Measurements from ENCODE around the gene NDUFV2. TPM values are rescaled to one million over a fixed set of nuclear protein-coding genes. Genes with fewer than 3 reads are reported as not detected.
"Not testable (repeated sequence)": the region's sequence is repeated elsewhere in the genome, so short reads cannot be mapped to it uniquely, and the experiment has no call there.

Gene NDUFV2
- total RNA-seq, 4 donors from 2014 or later, result 84.9 to 111 (median 108) TPM

DNA sequence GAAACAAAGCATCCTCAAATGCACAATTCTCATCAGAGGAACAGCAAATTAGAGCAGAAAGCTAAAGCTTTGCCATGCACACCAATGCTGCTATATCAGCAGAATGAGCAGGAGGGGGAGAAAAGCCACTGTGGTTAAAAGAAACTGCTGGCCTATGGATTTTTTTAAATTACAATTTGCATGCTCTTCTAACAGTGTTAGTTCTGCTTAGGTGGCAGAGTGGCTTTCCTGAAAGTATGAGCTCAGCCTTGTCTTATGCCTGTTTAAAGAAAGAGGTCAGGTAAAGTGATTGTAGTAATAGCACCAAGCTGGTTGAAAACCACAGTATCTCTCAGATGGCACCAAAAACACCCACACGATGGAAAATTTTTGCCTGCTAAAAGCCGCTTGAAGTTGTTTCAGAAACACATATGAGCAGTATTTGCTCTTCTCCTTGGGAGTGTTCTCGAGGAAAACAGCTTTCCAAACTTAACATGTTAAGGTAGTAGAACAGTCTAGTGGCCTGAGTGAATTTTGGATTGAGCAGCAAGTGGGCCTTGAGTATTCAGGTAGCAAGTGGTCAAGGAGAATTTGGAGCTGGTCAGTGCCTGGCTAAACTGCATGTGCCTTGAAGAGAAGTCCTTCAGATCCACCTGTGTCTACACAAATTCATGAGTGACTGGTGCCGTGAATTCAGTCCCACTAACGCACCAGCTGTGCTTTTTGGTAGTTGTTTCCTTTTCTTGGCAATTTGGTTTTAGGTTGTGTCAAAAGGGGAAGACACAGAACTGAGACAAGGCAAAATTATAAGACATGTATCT lies 19.6 kb upstream of the NDUFV2 start:
- no peak for TF ChIP-seq POLR2A (IDR thresholded peaks at IDR 0.05)
- TF ChIP-seq CTCF (IDR thresholded peaks at IDR 0.05), result no peak
- 77 to 79% methylated on average over 5 of the region's 5 CpGs for WGBS, 2 donors
- no peak overlapping the region for H3K4me3 ChIP-seq (ENCODE audit: low read depth, poor library complexity, severe bottlenecking)
- intact Hi-C loops (cut with DNase I; ENCODE audit: low total_unique reads), result no loop called here
- DNase-seq (ENCODE audit: low spot score in 2 of 2), result no peak

GRCh38 chr18:9086015-9086414 lies 16.5 kb upstream of the NDUFV2 start:
- WGBS, 2 donors, result 71 to 92% methylated on average over 2 of the region's 2 CpGs
- no peak for TF ChIP-seq CTCF (IDR thresholded peaks at IDR 0.05)
- intact Hi-C loops (cut with DNase I; ENCODE audit: low total_unique reads), result no loop called here
- no peak overlapping the region for H3K4me3 ChIP-seq (ENCODE audit: low read depth, poor library complexity, severe bottlenecking)
- no peak for DNase-seq (ENCODE audit: low spot score in 2 of 2)

DNA sequence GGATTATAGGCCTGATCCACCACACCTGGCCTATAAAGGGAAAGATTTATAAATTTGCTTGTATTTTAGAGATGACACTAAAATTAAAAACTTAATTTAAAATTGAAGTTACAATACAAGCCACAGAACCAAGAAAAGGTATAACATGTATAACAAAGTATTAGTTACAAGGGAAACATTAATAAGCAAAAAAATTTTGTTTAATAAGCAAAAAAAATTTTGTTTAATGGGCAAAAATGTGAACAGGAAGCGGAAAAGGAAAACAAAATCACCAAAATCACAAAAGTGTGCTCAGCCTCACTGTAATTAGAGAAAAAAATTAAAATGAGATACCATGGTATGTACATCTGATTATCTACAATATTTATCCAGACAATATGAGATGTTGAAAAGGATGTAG lies 15.9 kb upstream of the NDUFV2 start:
- H3K4me3 ChIP-seq (ENCODE audit: low read depth, poor library complexity, severe bottlenecking), result no peak overlapping the region
- DNase-seq (ENCODE audit: low spot score in 2 of 2), result no peak
- 94% methylated on average over 1 of the region's 1 CpG for WGBS, 2 donors
- TF ChIP-seq CTCF (IDR thresholded peaks at IDR 0.05), result no peak
- no peak for TF ChIP-seq POLR2A (IDR thresholded peaks at IDR 0.05)
- intact Hi-C loops (cut with DNase I; ENCODE audit: low total_unique reads), result no loop called here

DNA sequence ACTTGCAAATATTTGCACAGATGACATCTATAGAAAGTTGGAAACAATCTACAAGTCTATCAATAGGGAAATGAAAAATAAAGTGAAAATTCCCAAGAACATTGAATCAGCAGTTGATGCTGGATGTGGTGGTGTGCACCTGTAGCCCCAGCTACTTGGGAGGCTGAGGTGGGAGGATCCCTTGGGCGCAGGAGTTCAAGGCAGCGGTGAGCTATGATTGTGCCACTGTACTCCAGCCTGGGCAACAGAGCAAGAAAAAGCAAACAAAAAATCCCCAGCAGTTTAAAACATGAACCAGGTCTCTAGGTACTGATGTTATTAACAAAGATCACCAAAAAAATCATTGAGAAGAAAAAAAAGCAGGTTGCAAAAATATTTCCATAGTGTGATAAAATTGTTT lies 15.4 kb upstream of the NDUFV2 start:
- intact Hi-C loops (cut with DNase I; ENCODE audit: low total_unique reads), result no loop called here
- DNase-seq (ENCODE audit: low spot score in 2 of 2), result no peak
- WGBS, 2 donors, result 89 to 96% methylated on average over 2 of the region's 2 CpGs
- H3K4me3 ChIP-seq (ENCODE audit: low read depth, poor library complexity, severe bottlenecking), result no peak overlapping the region
- TF ChIP-seq CTCF (IDR thresholded peaks at IDR 0.05) (no peak), POLR2A (IDR thresholded peaks at IDR 0.05) (no peak)

DNA sequence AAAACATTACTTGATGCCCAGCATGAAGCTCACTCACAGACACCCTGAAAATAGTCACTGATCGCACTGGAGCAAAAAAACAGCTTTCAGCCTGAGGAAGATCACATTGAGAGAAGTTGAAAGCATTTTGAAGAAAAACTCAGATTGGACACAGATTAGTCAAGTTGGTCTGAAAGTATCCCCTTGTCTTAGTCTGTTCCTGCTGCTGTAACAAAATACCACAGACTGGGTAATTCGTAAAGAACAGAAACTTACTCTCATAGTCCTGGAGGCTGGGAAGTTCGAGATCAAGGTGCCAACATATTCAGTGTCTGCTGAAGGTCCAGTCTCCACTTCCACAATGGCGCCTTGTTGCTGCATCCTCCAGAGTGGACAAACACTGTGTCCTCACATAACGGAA lies 14.2 kb upstream of the NDUFV2 start:
- WGBS, 2 donors, result 92 to 94% methylated on average over 5 of the region's 5 CpGs
- no peak for TF ChIP-seq CTCF (IDR thresholded peaks at IDR 0.05)
- TF ChIP-seq POLR2A (IDR thresholded peaks at IDR 0.05), result no peak
- H3K4me3 ChIP-seq (ENCODE audit: low read depth, poor library complexity, severe bottlenecking), result no peak overlapping the region
- intact Hi-C loops (cut with DNase I; ENCODE audit: low total_unique reads), result no loop called here
- no peak for DNase-seq (ENCODE audit: low spot score in 2 of 2)

DNA sequence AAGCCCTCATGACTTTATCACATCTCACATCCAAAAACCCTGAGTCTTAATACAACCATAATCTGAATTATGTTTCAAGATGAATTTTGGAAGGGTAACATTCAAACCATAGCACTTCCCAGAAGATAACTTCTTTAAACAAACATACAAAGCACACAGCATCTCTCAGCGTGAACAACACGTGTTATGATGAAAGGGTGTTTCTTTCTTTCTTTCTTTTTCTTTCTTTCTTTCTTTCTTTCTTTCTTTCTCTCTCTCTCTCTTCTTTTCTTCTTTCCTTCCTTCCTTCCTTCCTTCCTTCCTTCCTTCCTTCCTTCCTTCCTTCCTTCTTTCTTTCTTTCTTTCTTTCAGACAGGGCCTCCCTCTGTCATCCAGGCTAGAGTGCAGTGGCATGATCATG lies 13.8 kb upstream of the NDUFV2 start:
- 92 to 100% methylated on average over 2 of the region's 2 CpGs for WGBS, 2 donors
- intact Hi-C loops (cut with DNase I; ENCODE audit: low total_unique reads); DNase-seq (ENCODE audit: low spot score in 2 of 2); H3K4me3 ChIP-seq (ENCODE audit: low read depth, poor library complexity, severe bottlenecking): not testable (repeated sequence)

Data from lower leg skin (tissue), 4 donors.